ENCODE data around the gene ARFRP1. TPM values are rescaled to one million over a fixed set of nuclear protein-coding genes. Genes with fewer than 3 reads are reported as not detected.

Gene ARFRP1
- total and polyA plus RNA-seq, 2 experiments from 2014 or later = 16.7 to 24.6 TPM

DNA sequence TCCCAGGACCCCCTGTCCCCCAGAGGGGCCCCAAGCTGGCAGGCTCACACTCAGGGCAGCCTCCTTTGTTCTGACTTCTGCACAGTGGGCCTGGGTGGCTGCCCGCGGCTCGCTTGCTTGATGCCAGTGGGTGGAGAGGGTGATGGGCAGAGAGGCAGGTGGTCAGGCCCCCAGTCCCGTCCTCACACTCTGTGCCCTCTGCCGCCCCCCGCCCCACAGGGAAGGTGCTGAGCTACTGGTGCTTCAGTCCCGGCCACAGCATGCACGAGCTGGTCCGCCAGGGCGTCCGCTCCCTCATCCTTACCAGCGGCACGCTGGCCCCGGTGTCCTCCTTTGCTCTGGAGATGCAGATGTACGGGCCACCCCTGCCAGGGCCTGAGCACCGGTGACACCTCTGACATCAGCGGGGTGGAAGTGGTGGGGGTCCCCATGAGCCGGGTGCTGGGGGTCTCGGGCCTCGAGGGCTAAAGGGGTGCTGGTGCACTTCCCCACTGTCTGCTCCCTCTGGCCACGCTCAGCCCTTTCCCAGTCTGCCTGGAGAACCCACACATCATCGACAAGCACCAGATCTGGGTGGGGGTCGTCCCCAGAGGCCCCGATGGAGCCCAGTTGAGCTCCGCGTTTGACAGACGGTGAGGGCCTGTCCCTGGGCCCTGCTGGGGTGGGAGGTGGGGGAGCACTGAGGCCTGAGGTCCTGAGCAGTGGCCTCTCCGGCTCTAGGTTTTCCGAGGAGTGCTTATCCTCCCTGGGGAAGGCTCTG lies 20.2 kb downstream of the ARFRP1 start (continued):
- TF ChIP-seq, protein P1, sequence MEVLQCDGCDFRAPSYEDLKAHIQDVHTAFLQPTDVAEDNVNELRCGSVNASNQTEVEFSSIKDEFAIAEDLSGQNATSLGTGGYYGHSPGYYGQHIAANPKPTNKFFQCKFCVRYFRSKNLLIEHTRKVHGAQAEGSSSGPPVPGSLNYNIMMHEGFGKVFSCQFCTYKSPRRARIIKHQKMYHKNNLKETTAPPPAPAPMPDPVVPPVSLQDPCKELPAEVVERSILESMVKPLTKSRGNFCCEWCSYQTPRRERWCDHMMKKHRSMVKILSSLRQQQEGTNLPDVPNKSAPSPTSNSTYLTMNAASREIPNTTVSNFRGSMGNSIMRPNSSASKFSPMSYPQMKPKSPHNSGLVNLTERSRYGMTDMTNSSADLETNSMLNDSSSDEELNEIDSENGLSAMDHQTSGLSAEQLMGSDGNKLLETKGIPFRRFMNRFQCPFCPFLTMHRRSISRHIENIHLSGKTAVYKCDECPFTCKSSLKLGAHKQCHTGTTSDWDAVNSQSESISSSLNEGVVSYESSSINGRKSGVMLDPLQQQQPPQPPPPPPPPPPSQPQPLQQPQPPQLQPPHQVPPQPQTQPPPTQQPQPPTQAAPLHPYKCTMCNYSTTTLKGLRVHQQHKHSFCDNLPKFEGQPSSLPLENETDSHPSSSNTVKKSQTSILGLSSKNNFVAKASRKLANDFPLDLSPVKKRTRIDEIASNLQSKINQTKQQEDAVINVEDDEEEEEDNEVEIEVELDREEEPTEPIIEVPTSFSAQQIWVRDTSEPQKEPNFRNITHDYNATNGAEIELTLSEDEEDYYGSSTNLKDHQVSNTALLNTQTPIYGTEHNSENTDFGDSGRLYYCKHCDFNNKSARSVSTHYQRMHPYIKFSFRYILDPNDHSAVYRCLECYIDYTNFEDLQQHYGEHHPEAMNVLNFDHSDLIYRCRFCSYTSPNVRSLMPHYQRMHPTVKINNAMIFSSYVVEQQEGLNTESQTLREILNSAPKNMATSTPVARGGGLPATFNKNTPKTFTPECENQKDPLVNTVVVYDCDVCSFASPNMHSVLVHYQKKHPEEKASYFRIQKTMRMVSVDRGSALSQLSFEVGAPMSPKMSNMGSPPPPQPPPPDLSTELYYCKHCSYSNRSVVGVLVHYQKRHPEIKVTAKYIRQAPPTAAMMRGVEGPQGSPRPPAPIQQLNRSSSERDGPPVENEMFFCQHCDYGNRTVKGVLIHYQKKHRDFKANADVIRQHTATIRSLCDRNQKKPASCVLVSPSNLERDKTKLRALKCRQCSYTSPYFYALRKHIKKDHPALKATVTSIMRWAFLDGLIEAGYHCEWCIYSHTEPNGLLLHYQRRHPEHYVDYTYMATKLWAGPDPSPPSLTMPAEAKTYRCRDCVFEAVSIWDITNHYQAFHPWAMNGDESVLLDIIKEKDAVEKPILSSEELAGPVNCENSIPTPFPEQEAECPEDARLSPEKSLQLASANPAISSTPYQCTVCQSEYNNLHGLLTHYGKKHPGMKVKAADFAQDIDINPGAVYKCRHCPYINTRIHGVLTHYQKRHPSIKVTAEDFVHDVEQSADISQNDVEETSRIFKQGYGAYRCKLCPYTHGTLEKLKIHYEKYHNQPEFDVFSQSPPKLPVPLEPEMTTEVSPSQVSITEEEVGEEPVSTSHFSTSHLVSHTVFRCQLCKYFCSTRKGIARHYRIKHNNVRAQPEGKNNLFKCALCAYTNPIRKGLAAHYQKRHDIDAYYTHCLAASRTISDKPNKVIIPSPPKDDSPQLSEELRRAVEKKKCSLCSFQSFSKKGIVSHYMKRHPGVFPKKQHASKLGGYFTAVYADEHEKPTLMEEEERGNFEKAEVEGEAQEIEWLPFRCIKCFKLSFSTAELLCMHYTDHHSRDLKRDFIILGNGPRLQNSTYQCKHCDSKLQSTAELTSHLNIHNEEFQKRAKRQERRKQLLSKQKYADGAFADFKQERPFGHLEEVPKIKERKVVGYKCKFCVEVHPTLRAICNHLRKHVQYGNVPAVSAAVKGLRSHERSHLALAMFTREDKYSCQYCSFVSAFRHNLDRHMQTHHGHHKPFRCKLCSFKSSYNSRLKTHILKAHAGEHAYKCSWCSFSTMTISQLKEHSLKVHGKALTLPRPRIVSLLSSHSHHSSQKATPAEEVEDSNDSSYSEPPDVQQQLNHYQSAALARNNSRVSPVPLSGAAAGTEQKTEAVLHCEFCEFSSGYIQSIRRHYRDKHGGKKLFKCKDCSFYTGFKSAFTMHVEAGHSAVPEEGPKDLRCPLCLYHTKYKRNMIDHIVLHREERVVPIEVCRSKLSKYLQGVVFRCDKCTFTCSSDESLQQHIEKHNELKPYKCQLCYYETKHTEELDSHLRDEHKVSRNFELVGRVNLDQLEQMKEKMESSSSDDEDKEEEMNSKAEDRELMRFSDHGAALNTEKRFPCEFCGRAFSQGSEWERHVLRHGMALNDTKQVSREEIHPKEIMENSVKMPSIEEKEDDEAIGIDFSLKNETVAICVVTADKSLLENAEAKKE (CRISPR knock-in tag; IDR thresholded peaks at IDR 0.05) = no peak

DNA sequence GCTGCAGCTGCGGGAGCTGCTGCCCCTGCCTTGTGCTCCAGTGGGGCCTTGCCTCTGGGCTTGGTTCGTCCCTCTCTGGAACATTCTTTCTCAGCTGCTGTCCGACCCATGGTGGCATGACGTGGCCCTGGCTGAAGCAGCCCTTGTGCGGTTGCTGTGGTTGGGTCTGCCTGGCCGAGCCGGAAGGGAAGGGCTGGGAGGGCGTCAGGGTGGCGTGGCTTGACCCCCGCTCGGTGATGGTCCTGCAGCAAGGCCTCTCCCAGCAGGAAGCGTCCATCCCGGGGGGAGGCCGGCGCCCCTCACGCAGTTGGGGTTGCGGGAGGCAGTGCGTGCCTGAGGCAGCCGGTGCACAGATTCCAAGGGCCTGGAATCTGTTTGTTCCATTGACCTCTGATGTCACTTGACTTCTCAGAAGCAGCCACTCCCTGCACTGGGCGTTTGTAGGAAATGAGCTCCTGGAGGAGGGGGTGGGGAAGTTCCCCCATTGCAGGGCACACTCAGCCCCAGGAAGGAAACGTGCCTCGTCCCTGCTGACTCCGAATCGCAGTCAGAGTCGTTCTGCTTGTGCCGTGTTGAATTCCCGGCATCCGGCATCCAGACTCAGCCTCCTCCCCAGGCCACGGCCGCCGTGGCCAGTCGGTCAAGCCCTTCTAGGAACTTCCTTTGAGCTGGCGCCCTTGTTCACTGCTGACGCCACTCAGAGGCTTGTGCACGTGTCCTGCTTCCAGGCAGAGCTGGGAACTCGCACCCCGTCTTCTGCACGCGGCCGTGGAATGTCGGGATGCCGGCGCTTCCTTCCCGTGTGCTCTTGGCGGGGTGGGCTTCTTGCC lies 21.1 kb downstream of the ARFRP1 start:
- Histone ChIP-seq H3K27me3 (ENCODE audit: insufficient read depth) (no peaks in the 10 kb centered on the region), H3K4me1 (ENCODE audit: insufficient read depth) (no peaks in the 10 kb centered on the region), H2AFZ (no peak overlapping the region), H3K36me3 (ENCODE audit: insufficient read depth) (no peaks in the 10 kb centered on the region), H3K4me3 (no peak overlapping the region), H3K27ac (ENCODE audit: low read depth) (no peak overlapping the region), H4K20me1 (replicated peaks; ENCODE audit: insufficient read depth) (no peaks in the 10 kb centered on the region), H3K79me2 (replicated peaks; ENCODE audit: insufficient read depth) (no peaks in the 10 kb centered on the region), H3K4me2 (no peak overlapping the region), H3K9me2 (ENCODE audit: insufficient read depth) (no peaks in the 10 kb centered on the region), H3F3A (replicated peaks; ENCODE audit: low read depth) (no peaks in the 10 kb centered on the region)
- H3K27me3 Mint-ChIP-seq (ENCODE audit: insufficient read depth, low read depth, poor library complexity) = peaks cover 9% of the 10 kb centered on the region
- H3K27ac Mint-ChIP-seq = no peak overlapping the region
- no peak; the same call in 2 of the 3 replicates for ATAC-seq
- H3K9me3 Mint-ChIP-seq = no peaks in the 10 kb centered on the region
- DNase-seq (ENCODE audit: low spot score) = no peak
- H3K4me3 Mint-ChIP-seq = no peak overlapping the region
- H3K36me3 Mint-ChIP-seq (ENCODE audit: low read depth) = peaks cover 4% of the 10 kb centered on the region; the same call in 1 of the 3 replicates
- H3K4me1 Mint-ChIP-seq = no peaks in the 10 kb centered on the region; the same call in 2 of the 3 replicates
- TF ChIP-seq ZNF331 (CRISPR knock-in tag; IDR thresholded peaks at IDR 0.05; ENCODE audit: low read depth) (no peak), JUNB (IDR thresholded peaks at IDR 0.05; ENCODE audit: unreplicated experiment) (no peak), POLR2AphosphoS5 (IDR thresholded peaks at IDR 0.05; ENCODE audit: low read depth) (no peak), EZH2phosphoT487 (IDR thresholded peaks at IDR 0.05; ENCODE audit: unreplicated experiment) (no peak), CREB1 (CRISPR knock-in tag; IDR thresholded peaks at IDR 0.05; ENCODE audit: low read depth) (no peak), NANOG (IDR thresholded peaks at IDR 0.05; ENCODE audit: borderline replicate concordance) (no peak)
- TF ChIP-seq, protein P2, sequence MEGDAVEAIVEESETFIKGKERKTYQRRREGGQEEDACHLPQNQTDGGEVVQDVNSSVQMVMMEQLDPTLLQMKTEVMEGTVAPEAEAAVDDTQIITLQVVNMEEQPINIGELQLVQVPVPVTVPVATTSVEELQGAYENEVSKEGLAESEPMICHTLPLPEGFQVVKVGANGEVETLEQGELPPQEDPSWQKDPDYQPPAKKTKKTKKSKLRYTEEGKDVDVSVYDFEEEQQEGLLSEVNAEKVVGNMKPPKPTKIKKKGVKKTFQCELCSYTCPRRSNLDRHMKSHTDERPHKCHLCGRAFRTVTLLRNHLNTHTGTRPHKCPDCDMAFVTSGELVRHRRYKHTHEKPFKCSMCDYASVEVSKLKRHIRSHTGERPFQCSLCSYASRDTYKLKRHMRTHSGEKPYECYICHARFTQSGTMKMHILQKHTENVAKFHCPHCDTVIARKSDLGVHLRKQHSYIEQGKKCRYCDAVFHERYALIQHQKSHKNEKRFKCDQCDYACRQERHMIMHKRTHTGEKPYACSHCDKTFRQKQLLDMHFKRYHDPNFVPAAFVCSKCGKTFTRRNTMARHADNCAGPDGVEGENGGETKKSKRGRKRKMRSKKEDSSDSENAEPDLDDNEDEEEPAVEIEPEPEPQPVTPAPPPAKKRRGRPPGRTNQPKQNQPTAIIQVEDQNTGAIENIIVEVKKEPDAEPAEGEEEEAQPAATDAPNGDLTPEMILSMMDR (conservative IDR thresholded peaks at IDR 0.05; ENCODE audit: low read depth in 2 of 2) = no peak
- TF ChIP-seq, protein P3, sequence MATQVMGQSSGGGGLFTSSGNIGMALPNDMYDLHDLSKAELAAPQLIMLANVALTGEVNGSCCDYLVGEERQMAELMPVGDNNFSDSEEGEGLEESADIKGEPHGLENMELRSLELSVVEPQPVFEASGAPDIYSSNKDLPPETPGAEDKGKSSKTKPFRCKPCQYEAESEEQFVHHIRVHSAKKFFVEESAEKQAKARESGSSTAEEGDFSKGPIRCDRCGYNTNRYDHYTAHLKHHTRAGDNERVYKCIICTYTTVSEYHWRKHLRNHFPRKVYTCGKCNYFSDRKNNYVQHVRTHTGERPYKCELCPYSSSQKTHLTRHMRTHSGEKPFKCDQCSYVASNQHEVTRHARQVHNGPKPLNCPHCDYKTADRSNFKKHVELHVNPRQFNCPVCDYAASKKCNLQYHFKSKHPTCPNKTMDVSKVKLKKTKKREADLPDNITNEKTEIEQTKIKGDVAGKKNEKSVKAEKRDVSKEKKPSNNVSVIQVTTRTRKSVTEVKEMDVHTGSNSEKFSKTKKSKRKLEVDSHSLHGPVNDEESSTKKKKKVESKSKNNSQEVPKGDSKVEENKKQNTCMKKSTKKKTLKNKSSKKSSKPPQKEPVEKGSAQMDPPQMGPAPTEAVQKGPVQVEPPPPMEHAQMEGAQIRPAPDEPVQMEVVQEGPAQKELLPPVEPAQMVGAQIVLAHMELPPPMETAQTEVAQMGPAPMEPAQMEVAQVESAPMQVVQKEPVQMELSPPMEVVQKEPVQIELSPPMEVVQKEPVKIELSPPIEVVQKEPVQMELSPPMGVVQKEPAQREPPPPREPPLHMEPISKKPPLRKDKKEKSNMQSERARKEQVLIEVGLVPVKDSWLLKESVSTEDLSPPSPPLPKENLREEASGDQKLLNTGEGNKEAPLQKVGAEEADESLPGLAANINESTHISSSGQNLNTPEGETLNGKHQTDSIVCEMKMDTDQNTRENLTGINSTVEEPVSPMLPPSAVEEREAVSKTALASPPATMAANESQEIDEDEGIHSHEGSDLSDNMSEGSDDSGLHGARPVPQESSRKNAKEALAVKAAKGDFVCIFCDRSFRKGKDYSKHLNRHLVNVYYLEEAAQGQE (IDR thresholded peaks at IDR 0.05; ENCODE audit: unreplicated experiment) = no peak
